Type B pancreatic cell (in vitro differentiated cells): Measurements from ENCODE around the gene SLC16A9. TPM values are rescaled to one million over a fixed set of nuclear protein-coding genes. Genes with fewer than 3 reads are reported as not detected.
"Not testable (repeated sequence)": the region's sequence is repeated elsewhere in the genome, so short reads cannot be mapped to it uniquely, and the experiment has no call there.

ENCODE experiments used
- DNase-seq: peaks from one replicate; pipeline ENCODE4 v3.0.0; 2021; ENCODE audit warnings: mixed read lengths; ENCODE audit not compliant: unreplicated experiment; ENCODE audit errors: extremely low spot score
- H3K27ac Mint-ChIP-seq: 2 replicates; pipeline ENCODE4 v1.8.0; 2021; ENCODE audit warnings: mild to moderate bottlenecking, mixed read lengths
- H3K27me3 Mint-ChIP-seq: 2 replicates; pipeline ENCODE4 v1.8.0; 2021; ENCODE audit warnings: mixed read lengths
- H3K36me3 Mint-ChIP-seq: 2 replicates; pipeline ENCODE4 v1.8.0; 2021; ENCODE audit warnings: mixed read lengths
- H3K4me1 Mint-ChIP-seq: one replicate; pipeline ENCODE4 v1.8.0; 2021; ENCODE audit warnings: mixed read lengths; ENCODE audit not compliant: unreplicated experiment
- H3K4me3 Mint-ChIP-seq: 2 replicates; pipeline ENCODE4 v1.8.0; 2021; ENCODE audit warnings: mild to moderate bottlenecking, mixed read lengths
- H3K9me3 Mint-ChIP-seq: 2 replicates; pipeline ENCODE4 v1.8.0; 2021; ENCODE audit warnings: mixed read lengths
- CTCF ChIP-seq: fragments of 200-600 bp; sonication (generic); conservative IDR thresholded peaks from 2 replicates; pipeline ENCODE4 v1.5.0; 2021; ENCODE audit warnings: antibody characterized with exemption, mild to moderate bottlenecking
- total RNA-seq: library from RNA; stranded (reverse); gene quantifications from 2 replicates; pipeline ENCODE4 v1.2.1, GENCODE V29; 2021; ENCODE audit warnings: low replicate concordance

Gene SLC16A9
- total RNA-seq, 1 donor from 2014 or later = 18.2 TPM

GRCh38 chr10:59654007-59654406 is 55.6 kb downstream of the SLC16A9 start:
- no peaks in the 10 kb centered on the region for H3K27me3 Mint-ChIP-seq
- H3K27ac Mint-ChIP-seq = no peak overlapping the region
- H3K36me3 Mint-ChIP-seq = peaks cover 5% of the 10 kb centered on the region
- no peak for TF ChIP-seq CTCF
- no peak overlapping the region for H3K4me3 Mint-ChIP-seq
- peaks cover 3% of the 10 kb centered on the region for H3K9me3 Mint-ChIP-seq
- H3K4me1 Mint-ChIP-seq = peaks cover 17% of the 10 kb centered on the region
- no peak for DNase-seq

GRCh38 chr10:59651902-59652301 is 57.7 kb downstream of the SLC16A9 start:
- Mint-ChIP-seq H3K27me3 (no peaks in the 10 kb centered on the region), H3K4me1 (peaks cover 4% of the 10 kb centered on the region), H3K9me3 (peaks cover 4% of the 10 kb centered on the region), H3K36me3 (peaks cover 3% of the 10 kb centered on the region), H3K27ac (no peak overlapping the region), H3K4me3 (no peak overlapping the region)
- TF ChIP-seq CTCF = no peak
- DNase-seq = no peak

- H3K4me1 Mint-ChIP-seq = peaks cover 4% of the 10 kb centered on the region
- H3K9me3 Mint-ChIP-seq = peaks cover 4% of the 10 kb centered on the region
- H3K27me3 Mint-ChIP-seq = no peaks in the 10 kb centered on the region
- no peak overlapping the region for H3K27ac Mint-ChIP-seq
- TF ChIP-seq CTCF = no peak
- no peak overlapping the region for H3K4me3 Mint-ChIP-seq
- peaks cover 3% of the 10 kb centered on the region for H3K36me3 Mint-ChIP-seq
- DNase-seq = no peak
Measured at GRCh38 chr10:59649606-59650346, 59.9 kb downstream of the SLC16A9 start.

GRCh38 chr10:59648711-59649201 is 60.9 kb downstream of the SLC16A9 start:
- no peak overlapping the region for H3K27ac Mint-ChIP-seq
- TF ChIP-seq CTCF = no peak
- no peaks in the 10 kb centered on the region for H3K27me3 Mint-ChIP-seq
- H3K36me3 Mint-ChIP-seq = peaks cover 3% of the 10 kb centered on the region
- H3K4me3 Mint-ChIP-seq = no peak overlapping the region
- peaks cover 4% of the 10 kb centered on the region for H3K4me1 Mint-ChIP-seq
- DNase-seq = no peak
- peaks cover 4% of the 10 kb centered on the region for H3K9me3 Mint-ChIP-seq

- Mint-ChIP-seq H3K27me3 (no peaks in the 10 kb centered on the region), H3K4me3 (no peak overlapping the region), H3K4me1 (peaks cover 4% of the 10 kb centered on the region), H3K36me3 (peaks cover 3% of the 10 kb centered on the region), H3K9me3 (peaks cover 4% of the 10 kb centered on the region), H3K27ac (no peak overlapping the region)
- DNase-seq = no peak
- no peak for TF ChIP-seq CTCF
Measured at GRCh38 chr10:59644841-59645240, 64.8 kb downstream of the SLC16A9 start.

- not testable (repeated sequence) for H3K36me3 Mint-ChIP-seq, H3K27ac Mint-ChIP-seq, H3K4me3 Mint-ChIP-seq, H3K4me1 Mint-ChIP-seq, H3K9me3 Mint-ChIP-seq, H3K27me3 Mint-ChIP-seq, DNase-seq
Measured at GRCh38 chr10:59641688-59642087, 68.0 kb downstream of the SLC16A9 start.
